ENCODE data around the gene KIRREL2.

KIRREL2 gene

DNA sequence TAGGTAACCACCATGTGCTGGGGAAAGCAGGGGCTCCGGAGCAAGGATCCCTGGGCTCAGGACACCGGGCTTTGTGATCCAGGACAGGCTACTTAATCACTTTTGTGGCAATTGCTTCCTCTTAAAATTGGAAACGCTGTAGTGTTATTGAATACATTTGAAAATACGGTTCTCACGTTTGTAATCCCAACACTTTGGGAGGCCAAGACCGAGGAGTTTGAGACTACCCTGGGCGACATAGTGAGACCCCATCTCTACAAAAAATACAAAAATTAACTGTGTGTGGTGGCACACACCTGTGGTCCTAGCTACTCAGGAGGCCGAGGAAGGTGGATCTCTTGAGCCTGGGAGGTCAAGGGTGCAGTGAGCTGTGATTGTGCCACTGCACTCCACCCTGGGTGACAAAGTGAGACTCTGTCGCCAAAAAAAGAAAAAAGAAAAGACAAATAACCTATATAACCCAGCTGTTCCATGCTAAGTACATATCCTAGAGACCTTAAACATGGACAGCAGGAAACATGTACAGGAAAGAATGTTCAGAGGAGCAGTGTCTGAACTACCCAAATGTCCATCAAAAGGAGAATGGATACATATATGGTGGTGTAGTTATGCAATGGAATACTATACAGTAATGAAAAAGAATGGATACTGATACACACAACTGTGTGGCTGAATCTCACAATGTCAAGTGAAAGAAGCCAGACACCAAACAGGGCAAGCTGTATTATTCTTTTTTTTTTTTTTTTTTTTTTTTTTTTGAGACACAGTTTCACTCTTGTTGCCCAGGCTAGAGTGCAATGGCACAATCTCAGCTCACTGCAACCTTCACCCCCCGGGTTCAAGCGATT is 43.4 kb upstream of the KIRREL2 start:
- Histone ChIP-seq H3K9me3 (no peaks in the 10 kb centered on the region), H3K4me1 (ENCODE audit: control insufficient read depth in 1 of 2, insufficient read depth in 1 of 2, low read depth in 1 of 2, low read length in 1 of 2) (peaks cover 7 to 9% of the 10 kb centered on the region in 2 experiments), H3K4me3 (ENCODE audit: low read depth in 1 of 2, low read length in 1 of 2) (no peak overlapping the region), H3K27me3 (peaks cover 31% of the 10 kb centered on the region), H3K36me3 (no peaks in the 10 kb centered on the region), H3K27ac (no peak overlapping the region)
- TF ChIP-seq, protein P1, sequence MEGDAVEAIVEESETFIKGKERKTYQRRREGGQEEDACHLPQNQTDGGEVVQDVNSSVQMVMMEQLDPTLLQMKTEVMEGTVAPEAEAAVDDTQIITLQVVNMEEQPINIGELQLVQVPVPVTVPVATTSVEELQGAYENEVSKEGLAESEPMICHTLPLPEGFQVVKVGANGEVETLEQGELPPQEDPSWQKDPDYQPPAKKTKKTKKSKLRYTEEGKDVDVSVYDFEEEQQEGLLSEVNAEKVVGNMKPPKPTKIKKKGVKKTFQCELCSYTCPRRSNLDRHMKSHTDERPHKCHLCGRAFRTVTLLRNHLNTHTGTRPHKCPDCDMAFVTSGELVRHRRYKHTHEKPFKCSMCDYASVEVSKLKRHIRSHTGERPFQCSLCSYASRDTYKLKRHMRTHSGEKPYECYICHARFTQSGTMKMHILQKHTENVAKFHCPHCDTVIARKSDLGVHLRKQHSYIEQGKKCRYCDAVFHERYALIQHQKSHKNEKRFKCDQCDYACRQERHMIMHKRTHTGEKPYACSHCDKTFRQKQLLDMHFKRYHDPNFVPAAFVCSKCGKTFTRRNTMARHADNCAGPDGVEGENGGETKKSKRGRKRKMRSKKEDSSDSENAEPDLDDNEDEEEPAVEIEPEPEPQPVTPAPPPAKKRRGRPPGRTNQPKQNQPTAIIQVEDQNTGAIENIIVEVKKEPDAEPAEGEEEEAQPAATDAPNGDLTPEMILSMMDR (IDR thresholded peaks at IDR 0.05), result no peak

DNA sequence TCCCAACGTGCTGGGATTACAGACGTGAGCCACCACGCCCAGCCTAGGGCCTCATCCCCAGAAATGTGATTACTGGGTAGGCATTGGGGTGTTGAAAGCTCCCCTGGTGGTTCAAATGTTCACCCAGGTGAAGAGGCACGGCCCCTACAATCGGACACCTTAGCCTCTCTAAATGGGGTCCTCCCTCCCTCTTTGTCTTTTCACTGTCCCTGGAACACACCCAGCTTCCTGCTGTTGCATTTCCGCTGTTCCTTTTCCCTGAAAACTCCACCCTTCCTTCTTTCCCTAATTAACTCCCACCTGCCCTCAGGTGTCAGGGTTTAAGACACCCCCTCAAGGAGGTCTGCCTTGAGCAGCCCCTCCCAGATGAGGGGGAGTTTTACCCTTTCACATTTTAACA is 40.4 kb upstream of the KIRREL2 start:
- Histone ChIP-seq H3K4me1 (ENCODE audit: control insufficient read depth in 1 of 2, insufficient read depth in 1 of 2, low read depth in 1 of 2, low read length in 1 of 2) (no peaks in the 10 kb centered on the region), H3K9me3 (no peaks in the 10 kb centered on the region), H3K36me3 (no peaks in the 10 kb centered on the region), H3K27ac (no peak overlapping the region), H3K4me3 (ENCODE audit: low read depth in 1 of 2, low read length in 1 of 2) (no peak overlapping the region), H3K27me3 (peaks cover 47% of the 10 kb centered on the region)
- TF ChIP-seq, protein P1 (IDR thresholded peaks at IDR 0.05), result no peak

DNA sequence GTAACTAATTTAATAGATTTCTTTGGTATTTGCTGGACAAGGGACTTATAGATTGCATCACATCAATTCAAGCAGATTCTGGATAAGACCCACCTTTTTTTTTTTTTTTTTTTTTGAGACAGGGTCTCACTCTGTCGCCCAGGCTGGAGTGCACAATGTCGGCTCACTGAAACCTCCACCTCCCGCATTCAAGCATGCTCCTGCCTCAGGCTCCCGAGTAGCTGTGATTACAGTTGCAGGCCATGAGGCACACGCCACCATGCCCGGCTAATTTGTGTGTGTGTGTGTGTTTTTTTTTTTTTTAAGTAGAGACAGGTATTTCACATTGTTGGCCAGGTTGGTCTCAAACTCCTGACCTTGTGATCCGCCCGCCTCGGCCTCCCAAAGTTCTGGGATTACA is 39.9 kb upstream of the KIRREL2 start:
- Histone ChIP-seq H3K9me3 (no peaks in the 10 kb centered on the region), H3K27ac (no peak overlapping the region), H3K4me1 (ENCODE audit: control insufficient read depth in 1 of 2, insufficient read depth in 1 of 2, low read depth in 1 of 2, low read length in 1 of 2) (no peaks in the 10 kb centered on the region), H3K27me3 (peaks cover 47% of the 10 kb centered on the region), H3K4me3 (ENCODE audit: low read depth in 1 of 2, low read length in 1 of 2) (no peak overlapping the region), H3K36me3 (no peaks in the 10 kb centered on the region)
- TF ChIP-seq, protein P1 (IDR thresholded peaks at IDR 0.05), result no peak

DNA sequence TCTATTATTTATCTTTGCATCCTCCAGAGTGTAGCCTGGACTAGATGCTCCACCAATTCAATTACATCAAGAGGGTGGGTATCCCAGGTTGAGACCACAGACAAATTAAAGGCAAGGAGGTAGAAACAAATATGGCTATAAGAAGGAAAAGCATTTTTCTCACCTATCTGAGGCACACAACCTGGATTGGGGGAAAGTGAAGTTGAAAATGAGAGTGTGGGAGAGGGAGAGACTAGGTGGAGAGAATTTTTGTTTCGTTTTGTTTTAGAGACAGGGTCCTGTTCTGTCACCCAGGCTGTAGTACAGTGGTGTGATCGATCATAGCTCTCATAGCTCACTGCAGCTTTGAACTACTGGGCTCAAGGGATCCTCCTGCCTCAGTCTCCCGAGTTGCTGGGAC is 38.3 kb upstream of the KIRREL2 start:
- H3K9me3 ChIP-seq, result no peaks in the 10 kb centered on the region

DNA sequence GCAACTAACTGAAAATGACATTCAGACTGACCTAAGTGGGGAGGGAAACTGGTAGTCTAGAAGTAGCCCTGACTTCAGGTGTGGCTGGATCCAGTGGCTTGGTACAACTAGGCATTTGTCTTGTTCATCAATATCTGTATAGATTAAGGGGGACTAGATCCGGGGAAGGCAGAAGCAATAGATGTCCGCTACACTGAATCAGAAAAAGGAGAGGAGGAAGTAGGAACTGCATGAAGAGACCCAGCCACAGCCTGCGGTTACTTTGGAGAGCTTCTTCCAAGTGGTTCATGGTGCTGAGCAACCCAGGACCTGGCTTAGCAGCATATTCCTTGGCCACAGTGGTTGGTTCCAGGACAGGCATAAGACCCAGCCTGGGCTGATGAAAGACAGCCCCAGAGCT is 34.1 kb upstream of the KIRREL2 start:
- no peak overlapping the region for H3K27ac ChIP-seq
- TF ChIP-seq, protein P1 (IDR thresholded peaks at IDR 0.05), result no peak
- no peaks in the 10 kb centered on the region for H3K36me3 ChIP-seq
- H3K4me1 ChIP-seq (ENCODE audit: control insufficient read depth in 1 of 2, insufficient read depth in 1 of 2, low read depth in 1 of 2, low read length in 1 of 2), result no peaks in the 10 kb centered on the region
- H3K4me3 ChIP-seq (ENCODE audit: low read depth in 1 of 2, low read length in 1 of 2), result no peak overlapping the region
- no peaks in the 10 kb centered on the region for H3K9me3 ChIP-seq
- H3K27me3 ChIP-seq, result peaks cover 57% of the 10 kb centered on the region

More for the DNA sequence above, 38.3 kb upstream of the KIRREL2 start:
- Histone ChIP-seq H3K4me3 (ENCODE audit: low read depth in 1 of 2, low read length in 1 of 2) (no peak overlapping the region), H3K27me3 (peaks cover 47% of the 10 kb centered on the region), H3K27ac (no peak overlapping the region), H3K4me1 (ENCODE audit: control insufficient read depth in 1 of 2, insufficient read depth in 1 of 2, low read depth in 1 of 2, low read length in 1 of 2) (no peaks in the 10 kb centered on the region), H3K36me3 (no peaks in the 10 kb centered on the region)
- TF ChIP-seq, protein P1 (IDR thresholded peaks at IDR 0.05), result no peak

All from neutrophil (primary cell).